NCI-H748 treated with DMSO at 0.1 percent for 48 hours (cell line): ENCODE measurements around the gene LCE1A.

Source experiments
- DNase-seq: peaks from one replicate; lab custom pipeline; 2025; lab: John Stamatoyannopoulos, UW

Gene LCE1A

DNA sequence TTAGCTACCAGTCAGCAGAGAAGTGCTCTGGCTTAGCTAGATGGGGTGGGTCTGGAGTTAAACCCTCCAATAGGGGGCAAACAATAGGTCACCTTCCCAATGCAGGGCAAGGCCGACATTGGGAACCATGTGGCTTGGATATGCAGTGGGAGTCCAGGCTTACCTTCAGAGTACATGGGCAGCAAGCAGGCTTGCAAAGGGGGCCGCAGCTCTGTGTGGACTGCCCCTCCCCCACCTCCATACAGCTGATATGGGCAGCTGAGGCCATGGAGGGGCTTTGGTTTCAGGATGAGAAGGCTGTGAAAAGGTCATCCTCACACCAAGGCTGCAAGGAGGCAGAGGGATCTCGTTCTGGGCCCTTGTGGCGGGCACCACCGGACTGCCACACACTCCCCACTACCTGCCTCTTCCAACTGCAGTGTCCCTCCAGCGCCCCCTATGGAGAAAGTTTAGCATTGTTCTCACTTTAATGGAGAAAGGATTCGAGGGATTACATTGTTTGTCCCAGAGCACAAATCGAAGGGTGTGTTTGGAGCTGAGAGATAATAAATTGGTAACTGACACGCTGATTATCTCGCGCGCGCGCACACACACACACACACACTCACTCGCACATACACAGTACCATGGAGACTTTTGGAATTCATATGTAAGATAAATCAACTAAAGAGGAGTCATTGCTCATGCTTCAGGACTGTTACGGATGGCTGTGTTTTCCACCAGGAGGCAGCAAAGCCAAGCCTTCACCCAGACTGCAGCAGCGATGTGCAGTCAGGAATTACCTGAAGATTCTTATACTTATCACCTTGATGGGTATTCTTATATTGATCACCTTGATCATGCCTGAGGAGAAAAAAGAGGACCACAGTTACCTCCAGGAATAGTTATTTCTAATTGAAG is 43.8 kb downstream of the LCE1A start:
- peak; percentile 1 for DNase-seq

DNA sequence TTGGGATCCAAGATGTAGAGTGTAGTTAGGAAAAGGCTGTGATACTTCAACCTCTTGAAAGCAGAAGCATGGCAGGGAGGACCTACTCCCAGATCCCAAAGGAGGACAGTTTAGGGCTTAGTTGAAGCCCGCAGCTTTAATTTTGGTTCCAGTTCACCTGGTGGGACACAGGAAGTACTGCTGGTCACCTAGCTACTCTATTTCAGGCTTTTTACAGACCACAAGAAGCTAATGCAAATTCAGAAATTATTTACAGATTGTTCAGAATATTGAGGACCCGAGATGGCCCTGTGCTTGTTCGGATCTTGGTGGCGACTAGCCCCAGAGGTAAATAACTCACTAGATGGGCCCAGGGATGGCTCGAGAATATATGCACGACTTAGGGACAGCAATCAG is 44.5 kb downstream of the LCE1A start:
- DNase-seq: no peak

DNA sequence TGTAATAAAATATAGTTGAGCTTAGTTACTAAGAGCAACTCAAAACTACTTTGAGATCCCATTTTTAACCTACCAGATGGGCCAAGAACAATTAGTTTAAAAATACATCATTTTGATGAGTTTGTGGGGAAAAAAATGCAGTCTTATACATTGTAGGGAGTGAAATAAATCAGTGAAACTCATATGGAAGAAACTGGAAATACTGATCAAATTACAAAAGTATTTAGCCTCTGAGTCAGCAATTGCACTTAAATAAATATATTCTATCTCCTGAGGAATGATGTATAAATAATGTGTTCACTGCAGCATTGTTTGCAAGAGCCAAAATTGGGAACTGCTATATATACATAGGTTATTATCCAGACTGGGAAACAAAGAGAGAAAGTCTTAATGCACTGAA is 46.2 kb downstream of the LCE1A start:
- DNase-seq: no peak

DNA sequence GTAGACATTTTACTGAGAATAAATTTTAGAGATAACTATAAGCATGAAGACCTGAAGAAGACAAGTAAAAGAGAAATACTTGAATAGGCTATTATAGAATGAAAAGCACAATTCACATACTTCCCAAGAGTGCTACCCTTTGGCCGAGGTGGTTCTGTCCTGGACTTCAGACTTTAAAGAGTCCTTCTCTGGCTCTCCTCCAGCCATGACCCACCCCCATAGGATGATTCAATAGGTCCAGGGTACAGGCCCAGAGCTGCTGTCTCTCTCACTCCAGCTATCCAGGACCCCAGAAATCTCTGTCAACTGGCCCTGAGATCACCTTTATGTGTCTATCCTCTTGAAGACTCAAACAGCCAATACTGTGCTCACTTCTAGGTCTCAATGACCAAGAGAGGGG is 49.6 kb downstream of the LCE1A start:
- no peak for DNase-seq
